Myometrial cell (primary cell): ENCODE measurements around the gene OR6Q1. TPM values are rescaled to one million over a fixed set of nuclear protein-coding genes. Genes with fewer than 3 reads are reported as not detected.

Experiments used
- total RNA-seq: library from RNA; depleted of rRNA; stranded (reverse); fragments of >200 nt; gene quantifications from 2 replicates; pipeline ENCODE4 v1.2.3, GENCODE V29; 2015

Gene OR6Q1, protein sequence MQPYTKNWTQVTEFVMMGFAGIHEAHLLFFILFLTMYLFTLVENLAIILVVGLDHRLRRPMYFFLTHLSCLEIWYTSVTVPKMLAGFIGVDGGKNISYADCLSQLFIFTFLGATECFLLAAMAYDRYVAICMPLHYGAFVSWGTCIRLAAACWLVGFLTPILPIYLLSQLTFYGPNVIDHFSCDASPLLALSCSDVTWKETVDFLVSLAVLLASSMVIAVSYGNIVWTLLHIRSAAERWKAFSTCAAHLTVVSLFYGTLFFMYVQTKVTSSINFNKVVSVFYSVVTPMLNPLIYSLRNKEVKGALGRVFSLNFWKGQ
- not detected in 2 replicates for total RNA-seq

DNA sequence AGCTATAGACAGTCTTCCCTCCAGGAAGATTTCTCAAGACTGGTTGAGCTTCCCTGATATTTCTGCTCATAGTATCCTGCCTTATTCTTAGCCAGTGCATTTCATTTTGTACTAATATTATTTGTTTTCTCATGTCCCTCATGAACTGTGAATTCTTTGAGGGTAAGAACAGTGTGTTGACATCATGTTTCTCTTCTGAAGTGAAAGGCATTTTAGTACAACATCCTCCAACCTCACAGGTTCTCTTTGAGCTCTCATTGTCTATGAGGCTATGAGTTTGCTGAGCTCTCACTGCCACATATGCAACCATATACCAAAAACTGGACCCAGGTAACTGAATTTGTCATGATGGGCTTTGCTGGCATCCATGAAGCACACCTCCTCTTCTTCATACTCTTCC, at the start of gene OR6Q1:
Gene OR6Q1 (plus strand): TSS at position 301 of the 400 bp plus-strand sequence. CDS start 0 bp downstream, at position 301.

GRCh38 chr11:58023435-58023931, 7.3 kb upstream of the OR6Q1 start, which contains the start of gene OR9Q1:
OR9Q1 (plus strand) TSS chr11:58023881; CDS start chr11:58179445, 155,564 bp downstream.

Other genes starting within 250 kb of the OR6Q1 start
- not detected in 2 replicates for gene OR9Q1, start 7.1 kb upstream of the OR6Q1 start, total RNA-seq
- gene OR9I1, start 94.6 kb downstream of the OR6Q1 start, total RNA-seq, result not detected in 2 replicates
- not detected in 2 replicates for gene OR9Q2, start 158.1 kb downstream of the OR6Q1 start, total RNA-seq
- not detected in 2 replicates for gene OR1S2, start 173.2 kb downstream of the OR6Q1 start, total RNA-seq
- gene OR1S1, start 181.8 kb downstream of the OR6Q1 start, total RNA-seq, result not detected in 2 replicates
- gene OR10Q1, start 198.0 kb downstream of the OR6Q1 start, total RNA-seq, result not detected in 2 replicates
- gene OR10W1, start 237.3 kb downstream of the OR6Q1 start, total RNA-seq, result not detected in 2 replicates